Ishikawa (cell line): ENCODE measurements around the gene SAPCD2.
A peak's percentile ranks its signal among the peaks of the same experiment; 100 is the strongest.

Experiments
- CEBPB ChIP-seq: IDR thresholded peaks from 2 replicates; pipeline ENCODE4 v1.6.1; 2012
- CREB1 ChIP-seq: IDR thresholded peaks from 2 replicates; pipeline ENCODE4 v1.6.1; 2012; ENCODE audit warnings: low read depth
- EGR1 ChIP-seq: IDR thresholded peaks from 2 replicates; pipeline ENCODE4 v1.6.1; 2012
- EP300 ChIP-seq: IDR thresholded peaks from 2 replicates; pipeline ENCODE4 v1.6.1; 2012; ENCODE audit warnings: borderline replicate concordance
- FOXM1 ChIP-seq: IDR thresholded peaks from 2 replicates; pipeline ENCODE4 v1.6.1; 2012; ENCODE audit warnings: low read depth, borderline replicate concordance
- RAD21 ChIP-seq: IDR thresholded peaks from 2 replicates; pipeline ENCODE4 v1.6.1; 2012; ENCODE audit warnings: low read depth
- REST ChIP-seq: IDR thresholded peaks from 2 replicates; pipeline ENCODE4 v1.6.1; 2012; ENCODE audit warnings: low read depth, mild to moderate bottlenecking
- YY1 ChIP-seq: IDR thresholded peaks from 2 replicates; pipeline ENCODE4 v1.6.1; 2012; ENCODE audit warnings: low read depth
- TF ChIP-seq, protein P1 (sequence below): IDR thresholded peaks from 2 replicates; pipeline ENCODE4 v1.6.1; 2012

DNA sequence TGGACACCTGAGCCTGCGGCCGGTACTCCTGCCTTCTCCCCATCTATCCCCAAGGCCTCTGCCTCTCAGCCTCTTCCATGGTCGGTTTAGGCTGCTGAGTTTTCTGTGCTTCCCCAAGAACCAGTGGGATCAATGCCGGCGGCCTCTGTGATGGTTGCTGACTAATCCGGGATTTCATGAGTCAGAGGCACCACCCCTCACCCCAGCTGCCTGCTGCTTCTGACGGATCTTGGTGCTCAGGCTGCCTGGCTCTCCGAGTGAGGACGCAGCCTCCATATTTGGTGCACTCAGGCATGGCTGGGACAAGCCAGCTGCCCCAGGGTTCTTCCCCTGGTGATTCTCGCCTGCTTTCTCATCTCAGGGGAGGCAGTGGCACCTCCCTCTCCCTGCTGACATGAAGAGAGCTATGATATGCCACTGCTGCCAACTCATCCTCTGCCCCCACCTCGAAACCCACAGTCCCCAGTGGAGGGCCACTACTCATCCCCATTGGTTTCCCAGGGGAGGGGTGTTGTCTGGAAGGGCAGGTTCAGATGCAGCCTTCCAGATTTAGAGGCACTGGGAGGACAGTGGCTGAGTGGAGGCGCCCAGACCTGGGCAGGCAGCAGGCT is 13.1 kb upstream of the SAPCD2 start:
- no peak for TF ChIP-seq RAD21
- no peak for TF ChIP-seq FOXM1
- TF ChIP-seq YY1 = peak; percentile 63
- no peak for TF ChIP-seq CREB1
- no peak for TF ChIP-seq EP300
- TF ChIP-seq, protein P1, sequence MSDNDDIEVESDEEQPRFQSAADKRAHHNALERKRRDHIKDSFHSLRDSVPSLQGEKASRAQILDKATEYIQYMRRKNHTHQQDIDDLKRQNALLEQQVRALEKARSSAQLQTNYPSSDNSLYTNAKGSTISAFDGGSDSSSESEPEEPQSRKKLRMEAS = no peak
- TF ChIP-seq CEBPB = no peak
- no peak for TF ChIP-seq REST
- no peak for TF ChIP-seq EGR1
